Activated CD8-positive, alpha-beta memory T cell treated with anti-CD3 and anti-CD28 coated beads for 48 hours (primary cell): Measurements from ENCODE around the gene THSD4.
"Not testable (repeated sequence)": the region's sequence is repeated elsewhere in the genome, so short reads cannot be mapped to it uniquely, and the experiment has no call there.

Source experiments
- DNase-seq, 3 experiments: peaks; one replicate each; pipeline ENCODE4 v3.0.0-alpha.2; 2020; ENCODE audit warnings: low read depth in 2 of 3, low spot score in 2 of 3

The THSD4 gene

DNA sequence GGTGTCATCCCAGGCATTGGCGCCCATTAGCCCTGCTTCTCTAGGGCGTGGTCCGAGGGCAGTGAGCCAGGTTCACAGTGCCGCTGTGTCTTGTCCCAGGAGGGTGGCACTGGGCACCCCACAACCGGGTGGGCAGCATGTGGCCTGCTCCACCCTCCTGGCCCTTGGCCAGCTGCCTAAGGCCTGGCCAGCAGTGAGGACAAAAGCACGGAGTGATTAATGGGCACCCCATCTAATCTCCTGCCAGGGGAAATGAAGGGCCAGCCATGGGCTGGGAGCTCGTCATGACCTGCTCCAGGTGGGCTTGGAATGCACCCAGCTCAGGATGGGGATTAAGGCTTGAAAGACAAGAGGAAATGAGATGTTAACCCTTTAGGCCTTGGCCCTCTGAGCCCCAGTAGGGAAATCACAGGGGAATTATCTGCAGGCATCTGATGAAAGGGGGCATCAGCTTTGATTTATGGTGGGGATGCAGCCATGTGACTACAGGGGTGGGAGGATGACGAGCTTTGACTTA, 5.2 kb downstream of the THSD4 start:
- no peak for DNase-seq

DNA sequence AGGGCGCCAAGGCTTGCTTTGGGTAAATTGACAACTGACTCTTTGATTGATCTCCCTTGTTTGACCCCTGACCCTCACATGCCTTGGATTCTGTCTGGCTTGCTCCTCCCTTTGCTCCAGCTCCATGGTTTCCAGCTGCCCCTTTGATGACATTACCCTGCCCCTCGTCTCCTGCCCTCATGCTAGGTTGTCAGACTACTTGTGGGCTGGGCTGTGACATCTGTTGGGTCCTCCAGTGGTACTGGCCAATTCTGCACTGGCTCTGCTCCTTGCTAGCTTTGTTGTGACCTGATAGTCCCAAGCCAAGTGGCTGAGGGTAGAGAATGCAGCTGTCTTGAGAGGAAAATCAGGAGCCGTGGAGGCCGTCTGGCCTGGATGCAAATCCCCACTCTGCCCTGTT, 6.2 kb downstream of the THSD4 start:
- DNase-seq, result no peak

DNA sequence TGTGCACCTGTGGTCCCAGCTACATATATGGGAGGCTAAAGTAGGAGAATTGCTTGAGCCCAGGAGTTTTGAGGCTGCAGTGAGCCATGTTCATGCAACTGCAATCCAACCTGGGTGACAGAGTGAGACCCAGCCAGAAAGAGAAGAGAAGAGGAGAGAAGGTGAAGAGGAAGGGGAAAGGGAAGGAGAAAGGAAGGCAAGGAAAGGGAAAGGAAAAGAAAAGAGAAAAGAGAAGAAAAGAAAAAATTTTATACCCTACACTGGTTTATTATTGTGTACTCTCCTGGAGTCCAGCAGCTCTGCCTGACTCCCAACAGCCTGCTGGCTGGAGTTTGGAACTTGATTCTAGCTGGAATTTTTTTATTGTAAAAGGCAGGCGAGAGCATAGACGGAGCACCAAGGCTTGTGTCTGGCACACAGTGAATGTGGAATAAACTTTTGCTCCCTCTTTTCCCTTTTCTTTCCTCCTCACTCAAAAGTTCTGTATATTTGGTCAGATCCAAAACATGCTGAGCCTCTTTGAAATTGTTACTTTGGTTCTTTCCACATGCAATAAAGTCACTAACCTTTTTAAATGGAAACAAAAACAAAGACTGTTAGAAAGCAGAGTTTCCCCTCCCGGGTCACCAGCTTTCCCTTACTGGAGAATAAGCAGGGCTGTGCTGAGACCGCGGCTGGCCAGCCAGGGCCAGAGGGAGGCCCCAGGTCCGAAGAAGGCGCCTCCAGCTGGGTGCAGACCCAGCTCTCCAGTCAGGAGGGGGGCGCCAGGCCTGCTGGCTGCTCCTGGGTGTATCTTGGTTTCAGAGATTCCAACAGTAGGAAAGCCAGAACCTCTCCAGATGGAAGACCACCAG, 9.9 kb downstream of the THSD4 start:
- DNase-seq, result no peak

DNA sequence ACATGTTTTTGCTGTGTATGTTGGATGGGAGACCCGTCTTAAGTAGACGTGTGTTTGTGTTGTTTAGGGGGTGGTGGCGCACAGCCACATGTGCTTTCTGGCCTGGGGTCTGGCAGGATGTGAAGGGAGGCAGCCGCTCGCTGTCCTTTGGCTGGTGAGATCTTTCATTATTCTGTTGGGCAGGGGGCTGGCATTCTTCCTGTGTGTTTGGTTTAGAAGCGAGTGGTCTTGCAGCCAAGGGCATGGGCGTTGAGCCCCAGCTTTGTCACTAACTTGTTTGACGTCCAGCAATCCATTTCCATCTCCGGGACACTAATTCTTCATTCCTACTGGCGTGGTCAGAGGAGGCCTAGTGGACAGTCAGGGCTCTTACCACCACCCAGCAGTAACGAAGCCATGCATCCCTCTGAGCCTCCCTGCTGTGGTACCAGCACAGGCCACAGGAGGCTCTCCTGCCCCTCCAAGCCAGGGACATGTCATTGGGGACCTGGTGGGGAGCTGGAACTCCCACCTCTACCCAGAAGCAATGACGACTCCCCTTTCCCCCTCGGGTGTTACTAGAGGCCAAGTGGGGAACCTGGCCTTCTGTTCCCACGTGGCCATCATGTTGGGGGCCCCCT, 10.7 kb downstream of the THSD4 start:
- DNase-seq, result no peak

DNA sequence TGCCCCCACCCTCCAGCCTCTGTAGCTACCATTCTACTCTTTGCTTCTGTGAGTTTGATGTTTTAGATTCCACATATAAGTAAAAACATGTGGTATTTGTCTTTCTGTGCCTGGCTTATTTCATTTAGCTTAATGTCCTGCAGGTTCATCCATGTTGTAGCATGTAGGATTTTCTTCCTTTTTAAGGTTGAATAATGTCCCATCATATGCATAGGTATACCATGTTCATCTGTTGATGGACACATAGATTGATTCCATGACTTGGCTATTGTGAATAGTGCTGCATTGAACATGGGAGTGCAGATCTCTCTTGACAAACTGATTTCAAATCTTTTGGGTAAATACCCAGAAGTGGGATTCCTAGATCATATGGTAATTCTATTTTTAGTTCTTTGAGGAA, 11.8 kb downstream of the THSD4 start:
- DNase-seq, result no peak

DNA sequence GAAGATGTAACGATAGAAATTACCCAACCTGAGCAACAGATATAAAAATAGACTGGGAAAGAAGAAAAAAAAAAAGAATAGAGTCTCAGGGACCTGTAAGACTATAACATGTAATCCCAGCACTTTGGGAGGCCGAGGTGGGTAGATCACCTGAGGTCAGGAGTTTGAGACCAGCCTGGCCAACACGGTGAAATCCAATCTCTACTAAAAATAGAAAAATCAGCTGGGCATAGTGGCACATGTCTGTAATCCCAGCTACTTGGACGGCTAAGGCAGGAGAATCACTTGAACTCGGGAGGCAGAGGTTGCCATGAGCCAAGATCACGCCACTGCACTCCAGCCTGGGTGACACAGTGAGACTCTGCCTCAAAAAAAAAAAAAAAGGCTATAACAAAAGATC, 12.9 kb downstream of the THSD4 start:
- not testable (repeated sequence) for DNase-seq

DNA sequence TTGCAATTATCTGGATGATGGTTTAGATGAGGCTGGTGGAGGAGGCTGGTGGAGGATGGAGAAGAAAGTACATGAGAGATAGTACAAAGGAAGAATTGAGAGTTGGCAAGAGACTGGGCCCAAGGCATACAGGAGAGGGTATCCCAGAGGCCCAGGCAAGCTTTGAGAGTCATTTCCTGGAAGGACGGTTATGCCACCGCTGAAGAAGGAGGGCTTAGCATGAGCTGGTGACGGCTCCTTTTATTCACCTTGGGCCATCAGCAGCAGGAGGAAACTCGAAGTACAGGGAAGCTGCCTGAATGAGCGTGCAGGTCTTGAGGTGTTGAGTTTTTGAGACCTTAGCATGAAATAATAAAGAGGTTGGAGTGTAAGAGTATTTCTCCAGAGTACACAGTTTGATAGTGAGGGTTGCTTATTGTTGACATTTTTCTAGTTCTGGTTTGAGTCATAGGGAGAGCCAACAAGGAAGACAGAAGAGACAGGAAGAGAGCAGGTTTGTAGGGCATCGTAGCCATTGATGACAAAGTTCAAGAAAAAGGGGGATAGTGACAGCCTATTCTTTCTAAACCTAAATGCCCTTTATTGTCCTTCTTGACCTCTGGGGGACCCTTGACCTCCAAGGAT, 13.8 kb downstream of the THSD4 start:
- no peak for DNase-seq

DNA sequence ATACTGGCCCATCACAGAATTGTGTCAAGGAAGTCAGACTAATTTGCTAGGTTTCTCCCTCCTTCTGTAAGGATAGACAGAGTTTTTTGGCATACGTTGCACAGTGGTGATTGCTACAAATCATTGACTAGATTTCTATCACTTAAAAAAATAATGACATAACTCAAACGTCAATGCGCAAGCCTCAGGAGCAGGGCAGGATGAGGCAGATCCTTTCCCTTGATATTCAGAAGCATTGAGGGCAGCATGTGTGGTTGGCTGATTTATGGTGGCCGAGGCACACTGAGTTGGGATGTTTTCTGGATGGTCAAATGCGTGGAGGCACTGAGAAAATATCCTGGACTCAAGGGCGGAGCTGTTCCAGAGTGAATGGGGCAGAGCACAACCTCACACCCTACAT, 14.4 kb downstream of the THSD4 start:
- DNase-seq, result no peak

DNA sequence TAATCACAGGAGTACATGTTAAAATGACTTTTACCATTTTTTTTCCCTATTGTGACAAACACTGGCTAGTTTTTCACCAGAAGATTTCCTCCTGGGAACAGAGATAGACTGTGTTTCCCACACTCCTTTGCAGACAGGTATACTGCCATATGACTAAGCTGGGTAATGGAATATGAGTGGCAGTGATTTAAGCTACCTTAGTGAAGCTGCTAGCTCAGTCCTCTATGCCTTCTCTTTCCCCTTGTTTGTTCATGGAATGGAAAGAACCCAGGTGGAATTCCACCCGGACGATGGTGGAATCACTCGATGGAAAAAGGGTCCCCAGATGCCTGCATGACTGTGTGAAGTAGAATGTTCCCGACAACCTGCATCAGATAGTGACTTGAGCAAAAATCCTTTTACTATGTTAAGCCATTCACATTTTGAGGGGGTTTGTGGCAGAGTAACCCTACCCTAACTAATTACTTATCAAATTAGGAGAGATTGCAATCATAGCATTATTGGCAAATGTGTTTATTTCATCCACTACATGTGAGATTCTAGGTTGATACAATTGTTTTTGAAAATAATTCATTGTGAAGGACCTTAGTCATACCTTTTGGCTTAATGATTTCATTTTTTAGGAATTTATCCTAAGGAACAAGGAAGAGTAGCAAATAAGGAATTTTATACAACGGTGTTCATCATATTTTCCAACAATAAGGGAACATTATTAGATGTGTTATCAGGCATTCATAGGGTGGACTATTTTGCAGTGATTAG, 16.5 kb downstream of the THSD4 start:
- DNase-seq, result no peak

DNA sequence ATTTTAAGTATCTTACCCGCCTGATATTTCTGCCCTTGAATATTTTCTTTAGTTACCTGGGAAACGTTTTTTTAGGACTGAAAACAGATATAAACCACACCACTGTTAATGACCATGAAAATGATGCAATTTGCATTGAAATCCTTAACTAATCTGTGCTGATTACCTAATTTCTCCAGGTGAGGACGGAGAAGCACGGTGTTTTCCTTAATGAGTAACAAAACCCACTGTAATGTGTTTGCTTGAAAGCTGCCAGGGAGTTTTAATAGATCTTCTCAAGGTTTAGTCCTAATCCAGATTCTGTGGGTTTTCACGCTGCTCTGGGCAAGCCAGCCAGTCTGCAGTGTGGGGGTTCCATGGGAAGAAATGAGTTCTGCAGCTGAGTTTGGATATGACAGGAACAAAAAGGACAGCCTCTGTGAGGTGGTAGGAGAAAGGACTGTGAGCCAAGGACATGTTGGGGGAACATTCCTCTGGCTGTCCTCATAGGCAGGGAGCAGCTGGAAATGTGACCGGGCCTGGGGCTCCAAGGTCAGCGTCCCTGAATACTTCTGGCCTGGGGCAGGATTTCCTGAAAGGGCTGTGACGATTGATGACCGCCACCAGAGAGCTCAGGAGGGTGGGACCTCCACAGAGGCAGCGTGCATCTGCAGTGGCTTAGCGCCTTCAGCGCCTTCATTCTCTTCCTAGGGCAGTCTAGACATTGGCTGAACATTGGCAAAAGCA, 18.6 kb downstream of the THSD4 start:
- no peak for DNase-seq

DNA sequence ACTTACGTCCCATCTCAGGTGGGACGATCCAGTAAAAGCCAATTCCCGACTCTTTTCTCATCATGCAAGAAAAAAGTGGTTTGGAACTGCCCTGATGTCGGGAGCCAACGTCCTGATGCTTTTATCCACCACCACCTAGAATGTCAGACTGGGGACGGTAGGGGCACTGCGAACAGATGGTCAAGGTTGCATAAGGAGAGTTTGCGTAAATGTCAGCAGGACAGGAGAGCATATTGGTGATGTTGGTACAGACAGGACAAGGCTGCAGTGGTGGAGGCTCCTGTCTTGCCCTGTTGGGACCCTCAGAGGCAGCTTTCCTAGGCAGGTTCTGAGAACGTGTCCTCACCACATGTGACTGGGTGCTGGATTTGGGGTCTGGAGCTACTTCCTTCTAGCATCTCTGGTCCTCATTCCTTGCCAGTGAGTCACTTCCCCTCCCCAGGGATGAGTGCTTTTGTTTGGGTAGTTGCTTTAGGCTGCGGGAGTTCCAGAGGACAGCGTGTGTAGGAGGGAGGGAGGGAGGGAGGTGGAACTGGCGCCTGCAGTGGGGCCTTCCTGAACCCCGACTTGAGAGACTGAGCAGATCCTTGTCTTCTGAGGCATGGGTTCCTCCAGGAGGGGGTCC, 21.0 kb downstream of the THSD4 start:
- no peak for DNase-seq

DNA sequence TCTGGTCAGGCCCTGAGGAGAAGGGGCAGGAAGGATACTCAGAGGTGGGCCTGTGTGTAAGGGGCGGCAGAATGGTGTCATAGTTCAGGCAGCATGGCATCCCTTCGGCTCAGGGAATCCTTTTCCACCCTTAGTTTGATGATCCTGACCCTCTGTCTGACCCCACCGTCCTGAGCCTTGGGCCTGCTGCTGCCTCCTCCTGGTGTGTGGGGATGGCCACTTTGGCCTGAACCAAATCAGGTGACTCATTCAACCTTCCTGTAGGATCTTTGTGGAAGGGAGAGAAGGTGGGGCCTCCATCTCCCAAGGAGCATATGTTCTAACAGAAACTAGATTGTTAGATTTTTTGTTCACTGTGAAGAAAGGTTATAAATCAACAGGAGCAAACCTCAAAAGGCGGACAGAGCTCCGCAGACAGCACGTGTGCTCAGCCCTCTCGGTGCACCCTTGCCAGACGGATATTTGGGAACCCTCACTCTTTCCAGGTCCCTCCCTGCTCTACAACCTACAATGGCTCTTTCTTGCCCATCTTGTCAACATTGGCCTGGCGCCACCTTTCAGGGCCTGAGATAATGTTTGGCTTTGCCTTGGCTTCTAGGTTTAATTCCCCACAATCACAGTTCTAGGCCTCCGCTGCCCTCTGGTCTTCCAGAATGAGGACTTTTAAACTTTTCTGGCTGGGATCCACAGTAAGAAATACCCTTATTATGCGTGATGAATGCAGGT, 21.7 kb downstream of the THSD4 start:
- DNase-seq, result no peak

DNA sequence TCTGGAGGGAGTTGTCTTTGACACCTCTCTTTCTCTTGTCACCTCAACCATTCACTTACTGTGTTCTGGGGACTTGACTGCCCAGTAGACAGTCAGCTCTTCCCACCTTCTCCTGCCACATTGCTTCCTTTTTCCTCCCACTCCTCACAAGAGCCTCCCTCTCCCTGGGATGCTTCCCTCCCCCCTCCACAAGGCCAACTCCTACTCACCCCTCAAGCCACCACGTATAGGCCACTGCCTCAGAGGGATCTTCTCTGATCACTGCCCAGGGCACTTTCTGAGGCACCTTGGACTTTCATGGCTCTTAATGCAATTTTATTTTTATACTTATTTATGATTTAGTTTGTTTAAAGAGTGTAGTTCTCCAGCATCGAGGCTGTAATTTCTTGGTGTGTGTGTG, 23.2 kb downstream of the THSD4 start:
- no peak for DNase-seq

DNA sequence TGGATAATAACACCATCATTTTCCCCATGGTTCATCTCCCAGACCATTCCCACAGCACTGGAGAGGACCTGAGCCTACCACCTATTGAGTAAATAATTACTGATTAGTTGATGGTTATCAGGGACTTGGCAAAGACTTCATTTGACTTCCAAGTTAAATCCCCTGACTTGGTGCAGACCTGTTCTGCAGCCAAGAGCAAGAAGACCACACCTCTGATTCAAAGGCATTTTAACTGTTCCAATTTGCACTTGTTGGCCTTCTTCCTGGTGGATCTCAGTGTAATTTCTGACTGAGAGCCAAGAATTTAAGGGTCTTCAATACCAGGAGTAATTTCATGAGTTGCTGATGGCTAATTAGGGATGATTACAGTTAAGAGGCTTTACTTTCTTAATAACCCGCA, 24.0 kb downstream of the THSD4 start:
- no peak for DNase-seq

DNA sequence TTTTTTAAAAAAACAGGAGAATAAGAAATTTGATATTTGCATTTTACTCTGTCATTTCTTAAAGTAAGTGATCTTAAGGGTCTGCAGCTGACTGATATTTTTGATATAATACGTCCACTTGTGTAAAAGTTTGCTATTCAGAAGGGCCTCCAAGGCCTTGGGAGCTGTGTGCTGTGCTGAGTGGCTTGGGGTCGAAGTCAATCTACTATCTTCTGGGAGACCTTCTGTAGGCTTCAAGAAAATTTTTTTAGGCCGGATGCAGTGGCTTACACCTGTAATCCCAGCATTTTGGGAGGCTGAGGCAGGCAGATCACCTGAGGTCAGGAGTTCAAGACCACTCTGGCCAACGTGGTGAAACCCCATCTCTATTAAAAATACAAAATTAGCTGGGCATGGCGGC, 26.3 kb downstream of the THSD4 start:
- DNase-seq, result no peak

DNA sequence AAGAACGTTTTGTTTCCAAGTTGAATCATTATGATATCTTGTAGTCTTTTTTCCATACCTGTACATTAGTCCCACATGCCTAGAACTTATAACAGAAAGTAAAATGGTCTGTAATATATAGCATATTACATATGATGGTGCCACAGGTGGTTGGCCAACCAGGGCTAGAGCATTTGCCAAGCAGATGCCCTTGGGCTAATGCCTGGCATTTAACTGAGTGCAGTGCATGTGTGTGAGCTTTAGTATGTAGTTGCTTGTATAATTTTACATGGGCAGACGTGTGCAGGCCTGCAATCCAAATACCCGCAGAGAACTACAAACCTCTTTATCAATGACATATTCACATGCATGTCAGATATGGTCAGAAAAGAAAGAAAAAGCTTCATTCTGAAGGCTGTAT, 27.5 kb downstream of the THSD4 start:
- no peak for DNase-seq

DNA sequence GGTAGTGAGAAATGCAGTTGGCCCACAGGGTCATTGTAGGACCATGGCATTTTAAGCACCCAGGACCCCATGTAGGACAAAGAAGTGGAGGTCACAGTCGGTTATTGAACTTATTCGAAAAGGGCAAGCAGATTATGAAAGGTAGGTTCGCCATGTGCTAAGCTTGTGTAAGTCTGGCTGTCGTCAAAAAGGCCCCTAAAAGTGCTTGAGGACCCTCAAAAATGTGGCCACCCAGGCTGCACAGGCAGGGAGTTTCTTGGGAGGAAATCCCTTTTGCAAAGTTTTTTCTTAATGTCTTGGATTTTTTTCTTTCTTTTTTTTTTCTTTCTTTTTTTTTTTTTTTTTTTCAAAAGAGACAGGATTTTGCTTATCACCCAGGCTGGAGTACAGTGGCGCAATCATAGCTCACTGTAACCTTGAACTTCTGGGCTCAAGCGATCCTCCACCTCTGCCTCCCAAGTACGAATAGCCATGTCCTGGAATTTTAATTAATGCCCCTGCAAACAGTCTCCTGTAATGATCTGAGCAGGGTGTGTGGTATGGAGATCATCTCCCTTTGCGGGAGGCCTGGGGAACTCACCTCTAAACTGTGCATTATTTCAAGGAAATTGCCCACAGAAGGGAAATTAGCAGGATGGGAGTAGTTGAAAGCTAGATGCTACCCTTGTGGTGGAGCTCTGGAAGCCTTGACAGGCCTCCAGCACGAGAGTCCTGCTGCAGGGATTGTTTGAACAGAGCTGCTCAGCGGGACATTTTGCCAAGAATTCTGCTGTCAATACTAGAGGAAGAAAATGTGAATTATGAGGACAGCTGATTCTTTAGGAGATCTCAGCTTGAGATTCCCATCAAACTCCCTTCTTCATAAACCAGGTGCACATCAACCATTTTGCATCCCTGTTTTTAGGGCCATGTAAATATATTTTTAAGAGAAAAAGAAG, 28.4 kb downstream of the THSD4 start:
- no peak for DNase-seq

DNA sequence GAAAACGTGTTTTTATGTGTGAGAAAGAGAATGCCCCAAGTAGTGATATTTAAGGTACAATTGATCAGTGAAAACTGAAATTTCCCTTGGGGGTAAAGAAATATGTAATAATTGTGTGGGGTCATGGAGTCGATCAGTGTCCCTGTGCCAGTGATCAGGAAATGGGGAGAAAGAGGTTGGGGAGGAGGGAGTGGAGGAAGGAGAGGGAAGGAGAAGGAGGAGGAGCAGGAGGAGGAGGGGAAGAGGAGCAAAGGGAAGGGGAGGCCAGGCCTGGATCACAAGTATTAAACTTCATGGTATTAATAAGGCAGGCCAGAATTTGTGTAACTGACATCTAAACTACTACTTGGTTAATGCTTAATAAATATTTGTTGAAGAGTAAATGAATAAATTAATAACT, 30.4 kb downstream of the THSD4 start:
- no peak for DNase-seq

DNA sequence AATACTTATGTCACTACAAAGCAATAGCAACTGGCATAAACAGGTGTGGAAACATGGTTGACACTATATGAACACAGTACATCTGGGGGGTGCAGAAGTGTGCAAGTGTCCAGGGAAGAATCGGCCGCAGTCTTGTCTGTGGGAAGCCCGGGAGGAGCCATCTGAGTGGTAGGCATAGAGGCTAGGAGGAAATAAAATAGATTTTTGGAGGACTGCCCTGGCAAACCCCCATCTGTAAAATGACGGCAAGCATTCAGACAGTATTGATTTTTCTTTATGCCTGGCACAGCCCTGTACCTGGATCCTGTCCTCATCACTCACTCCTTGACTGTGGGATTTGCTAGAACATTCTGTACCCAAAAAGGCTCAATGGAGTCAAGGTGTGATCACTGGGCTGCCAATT, 31.3 kb downstream of the THSD4 start:
- no peak for DNase-seq
